NCI-H2029 treated with DMSO at 0.1 percent for 48 hours (cell line): ENCODE data around the gene GPR160.
"Not testable (repeated sequence)": the region's sequence is repeated elsewhere in the genome, so short reads cannot be mapped to it uniquely, and the experiment has no call there.

Experiments
- DNase-seq: peaks from one replicate; lab custom pipeline; 2025; lab: John Stamatoyannopoulos, UW

GPR160 gene

DNA sequence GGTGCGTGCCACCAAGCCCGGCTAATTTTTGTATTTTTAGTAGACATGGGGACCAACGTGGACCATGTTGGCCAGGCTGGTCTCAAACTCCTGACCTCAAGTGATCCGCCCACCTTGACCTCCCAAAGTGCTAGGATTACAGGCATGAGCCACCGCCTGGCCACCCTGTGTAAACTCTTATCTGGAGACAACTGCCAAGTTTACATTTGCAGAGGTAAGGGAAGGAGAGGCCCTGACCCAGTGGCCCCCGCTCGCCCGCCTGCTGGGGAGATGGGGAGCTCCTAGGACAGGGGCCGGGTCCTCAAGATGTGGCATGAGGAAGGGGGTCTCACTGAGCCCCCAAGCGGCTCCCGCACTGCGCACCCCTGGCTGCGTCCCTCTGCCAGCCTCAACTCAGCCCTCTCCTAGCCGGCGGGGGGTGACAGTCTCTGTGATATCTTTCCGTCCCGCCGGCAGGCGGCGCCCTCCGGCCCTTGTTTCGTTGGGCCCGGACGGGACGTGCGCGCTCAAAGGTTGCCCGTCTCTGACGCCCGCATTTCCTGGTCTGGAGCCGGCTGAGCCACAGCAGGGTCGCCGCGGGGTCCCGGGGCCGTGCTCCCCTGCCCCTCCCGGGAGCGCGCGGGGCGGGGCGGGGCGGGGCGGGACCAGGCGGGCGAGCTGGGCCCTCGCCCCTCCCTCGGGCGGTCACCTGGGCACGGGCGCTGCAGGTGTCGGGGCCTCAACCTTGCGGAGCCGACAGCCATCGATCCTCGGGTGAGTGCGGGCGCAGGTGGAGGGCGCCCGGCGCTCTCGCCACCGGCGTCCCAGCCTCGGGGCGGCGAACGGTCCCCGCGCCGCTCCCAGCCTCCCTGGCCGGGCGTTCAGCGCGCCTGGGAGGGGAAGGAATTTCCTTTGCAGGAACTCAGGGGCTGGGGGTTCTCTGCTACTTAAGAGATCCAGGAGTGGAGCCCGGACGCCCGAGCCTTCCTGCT lies at the start of gene GPR160:
Gene GPR160 (plus strand): TSS at position 533 of the 971 bp plus-strand sequence. CDS start 45,978 bp downstream, outside the sequence.
- peak; percentile 28 for DNase-seq

GRCh38 chr3:169990431-169990830 lies 47.4 kb upstream of the GPR160 start:
- no peak for DNase-seq

DNA sequence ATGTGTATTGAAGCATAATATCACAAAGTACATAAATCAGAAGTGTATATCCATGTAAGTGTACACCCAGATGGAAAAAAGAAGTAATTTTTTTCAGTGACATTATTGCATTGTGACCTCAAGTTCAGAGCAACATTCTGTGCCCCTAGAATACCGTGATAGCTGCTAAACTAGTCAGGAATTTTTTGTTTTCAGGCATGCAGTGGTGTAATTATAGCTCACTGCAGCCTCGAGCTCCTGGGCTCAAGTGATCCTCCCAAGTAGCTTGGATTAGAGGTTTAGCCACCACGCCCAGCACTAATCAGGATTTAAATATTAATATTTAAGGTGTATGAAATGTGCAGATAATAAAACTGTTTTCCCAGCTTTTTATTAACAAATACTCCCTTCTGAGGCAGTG lies 45.6 kb upstream of the GPR160 start:
- DNase-seq = no peak

- no peak for DNase-seq
Observed at GRCh38 chr3:169992781-169993180, 45.0 kb upstream of the GPR160 start.

GRCh38 chr3:169993761-169994160 lies 44.0 kb upstream of the GPR160 start:
- no peak for DNase-seq

DNA sequence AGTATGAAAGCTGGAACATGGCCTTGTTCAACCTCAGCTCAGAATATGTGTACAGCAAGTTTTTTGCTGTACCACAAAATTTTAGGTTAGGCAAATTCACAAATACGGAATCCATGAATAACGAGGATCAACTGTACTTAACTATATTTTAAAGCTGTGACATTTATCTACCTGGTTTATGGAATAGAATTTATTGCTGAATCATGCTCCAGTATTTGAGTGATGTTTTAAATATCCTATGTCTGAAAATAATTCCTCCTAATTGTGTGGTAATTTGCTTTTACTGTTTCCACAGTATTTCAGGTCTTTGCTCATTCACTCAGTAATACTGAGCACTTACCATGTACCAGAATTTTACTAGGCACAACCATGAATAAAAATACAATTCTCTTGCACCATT lies 41.7 kb upstream of the GPR160 start:
- no peak for DNase-seq

DNA sequence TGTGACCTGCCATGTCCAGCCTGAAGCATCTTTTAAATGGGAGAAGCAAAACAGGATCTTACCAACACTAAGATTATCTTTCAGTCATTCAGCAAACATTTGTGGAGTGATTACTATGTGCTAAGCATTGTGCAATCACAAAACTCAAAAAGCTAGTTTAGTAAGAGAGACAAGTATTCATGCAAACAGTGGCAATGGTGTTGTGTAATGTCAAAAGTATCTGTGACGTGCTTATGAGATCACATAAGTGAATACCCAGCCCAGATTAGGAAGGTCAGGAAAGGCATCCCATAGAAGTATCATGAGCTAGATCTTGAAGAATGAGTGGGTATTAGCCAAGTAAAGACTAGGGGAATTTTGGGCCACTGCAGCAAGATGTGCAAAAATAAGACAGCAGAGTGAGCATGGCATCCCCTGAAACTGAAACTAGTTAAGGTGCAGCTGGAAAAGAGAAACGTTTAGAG lies 39.1 kb upstream of the GPR160 start:
- DNase-seq = no peak

DNA sequence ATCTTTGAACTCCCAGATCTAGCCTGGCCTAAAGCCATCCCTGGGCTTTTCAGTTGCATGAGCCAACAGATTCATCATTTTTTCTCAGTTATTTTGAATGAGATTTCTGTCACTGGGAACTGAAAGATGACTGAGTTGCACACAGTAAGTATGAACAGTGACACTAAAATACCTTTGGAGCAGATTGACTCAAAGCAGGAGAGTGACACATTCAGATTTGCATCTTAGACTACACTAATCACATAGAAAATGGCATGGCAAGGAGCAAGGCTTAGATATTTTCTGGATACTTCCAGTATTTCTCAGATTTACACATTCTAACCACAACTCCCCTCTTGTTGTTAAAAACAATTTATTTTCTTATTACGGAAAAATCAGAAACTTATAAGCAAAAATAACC lies 38.4 kb upstream of the GPR160 start:
- no peak for DNase-seq

GRCh38 chr3:170000051-170000450 lies 37.7 kb upstream of the GPR160 start:
- no peak for DNase-seq

DNA sequence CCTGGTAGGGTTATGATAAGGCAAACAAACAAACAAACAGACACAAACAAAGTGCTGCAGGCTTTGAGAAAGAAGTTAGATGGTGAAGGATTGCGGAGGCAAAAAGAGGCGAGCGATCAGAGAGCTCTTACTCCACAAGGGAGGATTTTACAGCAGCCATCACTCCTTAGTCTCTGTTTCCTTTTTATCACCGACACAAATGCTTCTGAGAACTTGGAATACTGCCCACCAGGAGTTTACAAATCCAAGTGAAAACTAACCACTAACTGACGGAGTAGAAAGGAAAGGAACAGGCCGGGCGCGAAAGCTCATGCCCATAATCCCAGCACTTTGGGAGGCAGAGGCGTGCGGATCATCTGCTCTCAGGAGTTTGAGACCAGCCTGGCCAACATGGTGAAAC lies 35.6 kb upstream of the GPR160 start:
- DNase-seq = no peak

DNA sequence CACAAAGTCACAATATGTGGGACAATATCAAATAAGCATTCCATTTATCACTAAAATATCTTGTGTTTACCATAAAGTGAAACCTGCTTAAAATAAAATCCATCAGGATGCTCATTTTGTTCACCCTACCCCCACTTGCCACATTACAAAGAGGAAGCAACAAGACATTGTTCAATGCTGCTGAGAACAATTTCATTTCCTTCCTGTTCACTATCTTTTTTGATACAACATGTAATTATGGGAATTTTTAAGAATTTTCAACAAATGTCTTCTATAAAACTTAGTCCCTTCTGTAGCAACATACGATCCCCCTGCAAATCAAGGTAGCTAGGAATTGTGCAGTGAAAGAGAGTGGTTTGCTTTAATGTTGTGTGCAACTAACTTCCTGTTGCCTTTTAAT lies 34.9 kb upstream of the GPR160 start:
- no peak for DNase-seq

- no peak for DNase-seq
Observed at GRCh38 chr3:170003881-170004356, 33.9 kb upstream of the GPR160 start.

- no peak for DNase-seq
Observed at GRCh38 chr3:170007031-170007663, 30.6 kb upstream of the GPR160 start.

- DNase-seq = no peak
Observed at GRCh38 chr3:170010498-170010897, 27.3 kb upstream of the GPR160 start.

DNA sequence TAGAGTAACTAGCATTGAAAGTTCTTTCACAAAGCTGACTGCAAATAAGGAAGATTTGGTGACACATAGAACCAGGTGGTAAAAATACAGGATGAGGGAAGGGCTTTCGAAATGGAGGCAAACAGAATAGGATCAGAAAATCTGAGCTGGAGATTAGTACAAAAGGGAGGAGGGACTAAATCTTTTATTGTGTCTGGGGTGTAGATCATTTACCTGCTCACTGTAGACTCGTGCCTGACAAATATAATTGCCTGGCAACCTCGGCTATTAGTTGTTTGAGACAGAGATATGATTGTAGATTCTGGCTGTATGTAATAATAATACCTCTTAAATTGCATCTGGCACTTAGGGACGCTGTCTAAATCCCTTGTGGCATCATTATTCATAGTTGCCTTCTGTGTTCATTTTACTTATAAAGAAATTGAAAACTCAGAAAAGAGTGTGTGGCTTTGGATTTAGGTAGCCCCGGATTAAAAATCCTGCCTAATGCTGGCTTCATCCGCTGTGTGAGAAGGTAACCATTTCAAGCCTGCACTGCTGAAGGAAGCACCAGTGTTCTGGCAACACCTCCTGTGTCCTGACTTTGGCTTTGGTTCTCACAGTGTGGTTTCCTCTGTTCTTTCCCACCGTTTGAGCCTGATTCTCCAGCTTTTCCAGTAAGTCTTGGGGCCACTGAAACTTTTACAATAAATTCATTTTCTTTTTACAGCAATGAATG lies 25.0 kb upstream of the GPR160 start:
- DNase-seq = no peak

DNA sequence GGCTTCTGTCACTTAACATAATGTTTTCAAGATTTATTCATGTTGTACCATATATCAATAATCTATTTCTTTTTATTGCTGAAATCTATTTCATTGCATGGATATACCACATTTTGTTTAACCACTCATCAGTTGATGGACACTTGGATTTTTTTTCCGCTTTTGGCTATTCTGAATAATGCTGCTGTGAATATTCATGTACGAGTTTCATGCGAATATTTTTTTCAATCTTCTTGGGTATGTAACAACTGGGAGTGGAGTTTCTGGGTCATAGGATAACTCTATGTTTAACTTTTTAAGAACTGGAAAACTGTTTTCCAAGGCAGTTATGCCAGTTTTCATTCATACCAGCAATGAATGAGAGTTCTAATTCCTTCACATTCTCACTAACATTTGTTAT lies 21.7 kb upstream of the GPR160 start:
- no peak for DNase-seq

- DNase-seq = not testable (repeated sequence)
Observed at GRCh38 chr3:170019306-170019705, 18.5 kb upstream of the GPR160 start.

GRCh38 chr3:170021083-170021482 lies 16.7 kb upstream of the GPR160 start:
- DNase-seq = no peak

- no peak for DNase-seq
Observed at GRCh38 chr3:170022336-170022735, 15.5 kb upstream of the GPR160 start.

DNA sequence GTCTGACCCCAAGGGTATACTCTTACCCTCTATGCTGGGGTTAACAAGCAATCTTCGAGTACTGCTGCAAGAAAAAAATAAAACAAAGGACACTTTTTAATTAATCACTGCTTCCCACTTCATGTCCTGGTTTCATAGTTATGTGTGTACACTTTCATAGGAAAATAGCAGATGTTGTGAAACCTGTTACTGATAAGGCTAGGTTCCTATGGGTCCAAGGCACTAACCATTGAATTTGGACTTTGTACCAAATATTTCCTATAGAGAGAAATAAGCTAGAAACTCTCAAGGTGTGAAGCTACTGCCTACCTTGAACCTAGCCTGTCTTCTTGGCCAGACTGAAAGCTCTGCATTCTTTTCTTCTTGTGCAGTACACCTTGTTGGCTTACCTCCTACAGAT lies 14.6 kb upstream of the GPR160 start:
- DNase-seq = no peak

- no peak for DNase-seq
Observed at GRCh38 chr3:170024581-170024980, 13.2 kb upstream of the GPR160 start.
